Measurements from ENCODE around the gene SF3A1. TPM values are rescaled to one million over a fixed set of nuclear protein-coding genes. Genes with fewer than 3 reads are reported as not detected.

Gene SF3A1
- total and polyA plus RNA-seq, 2 of the 8 experiments (the other 6 are each of a cell fraction or from before 2014, with no cell fraction given), result 27.8 to 285 TPM

DNA sequence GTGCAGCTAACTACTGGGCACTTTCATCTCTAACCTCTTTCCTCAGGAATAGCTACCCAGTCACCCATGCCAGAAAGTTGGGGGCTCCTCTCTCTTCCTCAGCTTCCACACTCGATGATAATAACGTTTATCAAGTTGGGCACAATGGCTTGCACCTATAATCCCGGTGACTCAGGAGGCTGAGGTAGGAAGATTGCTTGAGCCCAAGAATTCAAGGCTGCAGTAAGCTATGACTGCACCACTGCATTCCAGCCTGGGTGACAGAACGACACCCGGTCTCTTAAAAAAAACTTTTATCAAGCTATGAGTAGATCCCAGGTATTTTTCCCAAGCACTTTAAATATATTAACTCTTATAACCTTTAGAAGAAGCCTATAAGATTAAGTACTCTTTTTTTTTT is 2.0 kb downstream of the SF3A1 start:
- Histone ChIP-seq H3K79me1 (ENCODE audit: low read depth, low read length) (peaks cover 17% of the 10 kb centered on the region), H3K23me2 (ENCODE audit: low read depth, low read length) (peaks cover 2% of the 10 kb centered on the region; the same call in 1 of the 2 replicates), H4K5ac (ENCODE audit: insufficient read length, low read depth, low read length) (no peak overlapping the region), H2BK15ac (ENCODE audit: low read length) (no peak overlapping the region), H3K27ac (ENCODE audit: low read depth, low read length) (no peak overlapping the region), H3K56ac (replicated peaks; ENCODE audit: insufficient read length, low read depth, low read length) (no peak overlapping the region), H3K23ac (ENCODE audit: insufficient read length) (no peak overlapping the region), H2BK120ac (replicated peaks; ENCODE audit: low read depth, low read length) (no peak overlapping the region), H3K18ac (ENCODE audit: extremely low read depth, low read length) (no peak overlapping the region), H2BK20ac (ENCODE audit: low read length) (no peak overlapping the region), H3K9me3 (ENCODE audit: insufficient read depth in 2 of 2, low read depth in 1 of 2, low read length in 1 of 2) (no peaks in the 10 kb centered on the region), H3K36me3 (ENCODE audit: control insufficient read depth in 2 of 4, insufficient read depth in 4 of 4, low read length in 3 of 4) (peaks cover 6 to 36% (median 23%) of the 10 kb centered on the region in 4 experiments), H2AK5ac (ENCODE audit: low read depth, low read length) (no peak overlapping the region), H4K8ac (ENCODE audit: extremely low read depth, insufficient read depth, low read length) (no peak overlapping the region), H4K20me1 (replicated peaks in 1 of 2; ENCODE audit: control insufficient read depth in 1 of 2, insufficient read depth in 2 of 2, low read length in 2 of 2) (peaks cover 12 to 13% of the 10 kb centered on the region in 2 experiments), H3K4me2 (ENCODE audit: insufficient read depth in 1 of 2, low read depth in 2 of 2, low read length in 2 of 2) (no peak overlapping the region; a peak in 1 of 4 replicates), H3K9ac (replicated peaks in 1 of 4; ENCODE audit: extremely low read depth in 1 of 4, low read depth in 3 of 4, low read length in 3 of 4) (no peak overlapping the region), H3K4me3 (ENCODE audit: extremely low read depth in 1 of 4, insufficient read depth in 2 of 4, low read depth in 3 of 4, low read length in 4 of 4) (no peak overlapping the region; a peak in 1 of 8 replicates), H3K4ac (replicated peaks; ENCODE audit: insufficient read length, low read depth, low read length) (no peak overlapping the region), H2BK12ac (ENCODE audit: low read depth, low read length) (no peak overlapping the region), H2AFZ (ENCODE audit: low read length) (no peak overlapping the region), H3K4me1 (replicated peaks in 1 of 4; ENCODE audit: control insufficient read depth in 3 of 4, insufficient read depth in 4 of 4, low read length in 3 of 4) (peaks cover 2 to 11% (median 4%) of the 10 kb centered on the region in 4 experiments; a peak in 6 of 7 replicates), H3K27me3 (replicated peaks in 1 of 4; ENCODE audit: control insufficient read depth in 3 of 4, extremely low read depth in 1 of 4, insufficient read depth in 3 of 4, low read length in 3 of 4) (no peaks in the 10 kb centered on the region), H4K91ac (replicated peaks; ENCODE audit: insufficient read length, low read length) (no peak overlapping the region), H3K14ac (ENCODE audit: insufficient read length) (no peak overlapping the region), H2BK5ac (ENCODE audit: low read depth, low read length) (no peak overlapping the region), H3K79me2 (ENCODE audit: control insufficient read depth in 1 of 2, insufficient read depth in 2 of 2, low read length in 2 of 2) (peaks cover 15 to 50% of the 10 kb centered on the region in 2 experiments)
- no peak for FAIRE-seq
- ChIA-PET POLR2A (ENCODE audit: partially characterized antibody) (interaction anchor here (0.6 to 11.5 kb wide), 8 partner anchors 15 to 228 kb away, joined by 3 to 129 read pairs (median 6); partner anchors contain the start of genes CASTOR1 and TBC1D10A), CTCF (ENCODE audit: partially characterized antibody) (interaction anchor here (0.6 to 1.1 kb wide), 2 partner anchors 8 to 288 kb away, joined by 3 to 6 read pairs; no protein-coding TSS in a partner anchor)
- WGBS, 2 experiments (ENCODE audit: extremely low coverage in 1 of 2, insufficient coverage in 1 of 2, insufficient read length in 1 of 2, insufficient replicate concordance in 2 of 2, low coverage in 1 of 2, low lambda C conversion rate in 2 of 2, missing lambda C conversion rate in 1 of 2), result 96% methylated on average over 5 of the region's 5 CpGs; no CpG with 5 or more reads in 1 of the 2 experiments
- no peak for DNase-seq (ENCODE audit: low read depth in 1 of 2, low spot score in 2 of 2)
- TF ChIP-seq KDM1A (IDR thresholded peaks at IDR 0.05; ENCODE audit: borderline replicate concordance, low read length) (no peak), SP2 (IDR thresholded peaks at IDR 0.05; ENCODE audit: low read length) (no peak), JUN (IDR thresholded peaks at IDR 0.05; ENCODE audit: low read depth, low read length) (no peak), BACH1 (IDR thresholded peaks at IDR 0.05; ENCODE audit: low read length) (no peak), TBP (IDR thresholded peaks at IDR 0.05; ENCODE audit: low read depth, low read length) (no peak), BCL11A (IDR thresholded peaks at IDR 0.05; ENCODE audit: low read depth in 2 of 2, low read length in 2 of 2) (no peak), POLR2A (IDR thresholded peaks at IDR 0.05; ENCODE audit: control extremely low read depth in 1 of 2, low read depth in 2 of 2, low read length in 2 of 2) (no peak), CHD2 (IDR thresholded peaks at IDR 0.05; ENCODE audit: low read length) (no peak), CBX5 (IDR thresholded peaks at IDR 0.05; ENCODE audit: low read depth, low read length) (no peak), FOSL1 (IDR thresholded peaks at IDR 0.05; ENCODE audit: insufficient read depth, low read depth, low read length) (no peak), KDM4A (IDR thresholded peaks at IDR 0.05; ENCODE audit: low read depth, low read length, severe bottlenecking) (no peak), HDAC2 (IDR thresholded peaks at IDR 0.05; ENCODE audit: borderline replicate concordance in 1 of 2, low read depth in 2 of 2, low read length in 2 of 2) (no peak), SP4 (IDR thresholded peaks at IDR 0.05; ENCODE audit: low read length) (no peak), NRF1 (IDR thresholded peaks at IDR 0.05; ENCODE audit: low read depth, low read length) (no peak), ASH2L (IDR thresholded peaks at IDR 0.05; ENCODE audit: low read length) (no peak), SUZ12 (IDR thresholded peaks at IDR 0.05; ENCODE audit: low read length) (no peak)
